CD4-positive, alpha-beta T cell (primary cell): ENCODE measurements around the gene TRHDE. TPM values are rescaled to one million over a fixed set of nuclear protein-coding genes. Genes with fewer than 3 reads are reported as not detected.

ENCODE experiments used
- ATAC-seq: fragments of 200-7000 bp; cut with Tn5 transposase; one replicate; pipeline ENCODE4 v1.10.0; 2022; ENCODE audit warnings: mild to moderate bottlenecking; ENCODE audit not compliant: poor library complexity
- CTCF ChIA-PET: fragments of 350-600 bp; sonication (Branson Sonifier 250); formaldehyde crosslinking; loops from one replicate; lab custom pipeline; 2021; ENCODE audit warnings: antibody characterized with exemption, inconsistent platforms; lab: Charles Lee
- POLR2A ChIA-PET: fragments of 350-600 bp; sonication (Branson Sonifier 250); formaldehyde crosslinking; loops from one replicate; lab custom pipeline; 2021; ENCODE audit warnings: antibody characterized with exemption, inconsistent platforms; lab: Charles Lee
- DNase-seq, 14 experiments: peaks; one replicate each; pipeline ENCODE4 v3.0.0-alpha.2; 2013 to 2020; ENCODE audit warnings: mixed read lengths in 2 of 14
- H3K27ac ChIP-seq, 2 donors: one replicate each; pipeline versions ENCODE4 v1.5.1 to v1.7.0; 2013; ENCODE audit warnings: low read length in 2 of 2, low read depth in 1 of 2, mild to moderate bottlenecking in 1 of 2
- H3K27me3 ChIP-seq, 2 experiments: 1 replicate in 1 of 2; 2 replicates in 1 of 2; pipeline versions ENCODE4 v1.6.1 to v1.7.0; 2013; ENCODE audit warnings: low read length in 2 of 2, control low read depth in 1 of 2, mild to moderate bottlenecking in 1 of 2, moderate library complexity in 1 of 2; ENCODE audit not compliant: insufficient read depth in 2 of 2, control insufficient read depth in 1 of 2
- H3K36me3 ChIP-seq: one replicate; pipeline ENCODE4 v1.6.1; 2013; ENCODE audit warnings: low read length, control low read depth; ENCODE audit not compliant: insufficient read depth
- H3K4me1 ChIP-seq: one replicate; pipeline ENCODE4 v1.6.1; 2013; ENCODE audit warnings: low read length, control low read depth; ENCODE audit not compliant: insufficient read depth
- H3K4me3 ChIP-seq: one replicate; pipeline ENCODE4 v1.5.1; 2013; ENCODE audit warnings: mild to moderate bottlenecking, low read length, moderate library complexity
- H3K9me3 ChIP-seq, 2 experiments: 1 replicate in 1 of 2; 2 replicates in 1 of 2; pipeline versions ENCODE4 v1.6.1 to v1.7.0; 2013; ENCODE audit warnings: low read length in 2 of 2, mild to moderate bottlenecking in 2 of 2, control low read depth in 1 of 2, moderate library complexity in 1 of 2; ENCODE audit not compliant: control insufficient read depth in 1 of 2, insufficient read depth in 1 of 2
- H3K27ac Mint-ChIP-seq: one replicate; pipeline ENCODE4 v1.8.0; 2020; ENCODE audit warnings: mixed read lengths
- H3K27me3 Mint-ChIP-seq: one replicate; pipeline ENCODE4 v1.8.0; 2021; ENCODE audit warnings: mixed read lengths
- H3K36me3 Mint-ChIP-seq: one replicate; pipeline ENCODE4 v1.8.0; 2021; ENCODE audit warnings: low read depth, mixed read lengths
- H3K4me1 Mint-ChIP-seq: one replicate; pipeline ENCODE4 v1.8.0; 2021; ENCODE audit warnings: low read depth, mixed read lengths
- H3K4me3 Mint-ChIP-seq: one replicate; pipeline ENCODE4 v1.8.0; 2020; ENCODE audit warnings: mild to moderate bottlenecking, mixed read lengths
- H3K9me3 Mint-ChIP-seq: one replicate; pipeline ENCODE4 v1.8.0; 2020; ENCODE audit warnings: mixed read lengths
- intact Hi-C, 2 experiments: fragments of 100-400 bp; cut with DNase I in 1 of 2; cut with micrococcal nuclease in 1 of 2; formaldehyde crosslinking; loops; one replicate each; pipeline versions ENCODE4 v1.15.1 to v1.9.0; 2023 to 2025; cut with DNase I, micrococcal nuclease
- total RNA-seq, 174 experiments: library from RNA in 2 of 174; stranded (reverse) in 2 of 174; gene quantifications; one replicate each; pipeline ENCODE4 v1.2.3 and lab custom pipeline; 2021 to 2026
- TF ChIP-seq, protein P1 (sequence below): fragments of 200-600 bp; IDR thresholded peaks from one replicate; pipeline ENCODE4 v1.8.0; 2022; ENCODE audit warnings: antibody characterized with exemption, mild to moderate bottlenecking

Gene TRHDE
- total RNA-seq, 2 experiments from 2014 or later: not detected

DNA sequence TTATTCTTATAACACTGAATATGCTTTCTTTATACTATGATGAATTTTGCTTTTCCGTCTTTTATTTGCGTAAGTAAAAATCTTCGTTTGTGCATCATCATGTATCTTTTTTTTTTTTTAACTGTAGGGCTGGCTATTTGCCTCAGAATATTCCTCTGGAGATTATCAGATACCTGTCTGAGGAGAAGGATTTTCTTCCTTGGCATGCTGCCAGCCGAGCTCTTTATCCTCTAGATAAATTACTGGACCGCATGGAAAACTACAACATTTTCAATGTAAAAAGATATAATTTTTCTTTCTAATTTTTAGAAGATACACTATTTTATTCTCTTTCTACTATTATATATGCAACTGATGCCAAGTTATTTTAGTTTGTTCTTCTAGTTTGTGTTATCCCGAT is 346.6 kb downstream of the TRHDE start:
- Histone ChIP-seq H3K4me3 (no peak overlapping the region), H3K27ac (no peak overlapping the region), H3K36me3 (no peaks in the 10 kb centered on the region), H3K4me1 (no peaks in the 10 kb centered on the region), H3K9me3 (no peaks in the 10 kb centered on the region), H3K27me3 (no peaks in the 10 kb centered on the region)
- Mint-ChIP-seq H3K27me3 (no peaks in the 10 kb centered on the region), H3K27ac (no peak overlapping the region), H3K36me3 (no peaks in the 10 kb centered on the region), H3K4me3 (no peak overlapping the region), H3K4me1 (no peaks in the 10 kb centered on the region), H3K9me3 (no peaks in the 10 kb centered on the region)
- intact Hi-C loops: no loop called here
- ChIA-PET POLR2A (no interaction called here), CTCF (no interaction called here)
- TF ChIP-seq, protein P1, sequence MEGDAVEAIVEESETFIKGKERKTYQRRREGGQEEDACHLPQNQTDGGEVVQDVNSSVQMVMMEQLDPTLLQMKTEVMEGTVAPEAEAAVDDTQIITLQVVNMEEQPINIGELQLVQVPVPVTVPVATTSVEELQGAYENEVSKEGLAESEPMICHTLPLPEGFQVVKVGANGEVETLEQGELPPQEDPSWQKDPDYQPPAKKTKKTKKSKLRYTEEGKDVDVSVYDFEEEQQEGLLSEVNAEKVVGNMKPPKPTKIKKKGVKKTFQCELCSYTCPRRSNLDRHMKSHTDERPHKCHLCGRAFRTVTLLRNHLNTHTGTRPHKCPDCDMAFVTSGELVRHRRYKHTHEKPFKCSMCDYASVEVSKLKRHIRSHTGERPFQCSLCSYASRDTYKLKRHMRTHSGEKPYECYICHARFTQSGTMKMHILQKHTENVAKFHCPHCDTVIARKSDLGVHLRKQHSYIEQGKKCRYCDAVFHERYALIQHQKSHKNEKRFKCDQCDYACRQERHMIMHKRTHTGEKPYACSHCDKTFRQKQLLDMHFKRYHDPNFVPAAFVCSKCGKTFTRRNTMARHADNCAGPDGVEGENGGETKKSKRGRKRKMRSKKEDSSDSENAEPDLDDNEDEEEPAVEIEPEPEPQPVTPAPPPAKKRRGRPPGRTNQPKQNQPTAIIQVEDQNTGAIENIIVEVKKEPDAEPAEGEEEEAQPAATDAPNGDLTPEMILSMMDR: no peak
- DNase-seq (no peak), ATAC-seq (no peak)

GRCh38 chr12:72622556-72622955 is 350.4 kb downstream of the TRHDE start:
- Histone ChIP-seq H3K36me3 (no peaks in the 10 kb centered on the region), H3K4me1 (no peaks in the 10 kb centered on the region), H3K4me3 (no peak overlapping the region), H3K27ac (no peak overlapping the region), H3K9me3 (no peaks in the 10 kb centered on the region), H3K27me3 (no peaks in the 10 kb centered on the region)
- POLR2A ChIA-PET: no interaction called here
- TF ChIP-seq, protein P1: no peak
- no peak for ATAC-seq
- H3K27ac Mint-ChIP-seq: no peak overlapping the region
- CTCF ChIA-PET: no interaction called here
- H3K36me3 Mint-ChIP-seq: no peaks in the 10 kb centered on the region
- H3K9me3 Mint-ChIP-seq: no peaks in the 10 kb centered on the region
- no peaks in the 10 kb centered on the region for H3K27me3 Mint-ChIP-seq
- no peaks in the 10 kb centered on the region for H3K4me1 Mint-ChIP-seq
- DNase-seq: no peak
- intact Hi-C loops: no loop called here
- no peak overlapping the region for H3K4me3 Mint-ChIP-seq

DNA sequence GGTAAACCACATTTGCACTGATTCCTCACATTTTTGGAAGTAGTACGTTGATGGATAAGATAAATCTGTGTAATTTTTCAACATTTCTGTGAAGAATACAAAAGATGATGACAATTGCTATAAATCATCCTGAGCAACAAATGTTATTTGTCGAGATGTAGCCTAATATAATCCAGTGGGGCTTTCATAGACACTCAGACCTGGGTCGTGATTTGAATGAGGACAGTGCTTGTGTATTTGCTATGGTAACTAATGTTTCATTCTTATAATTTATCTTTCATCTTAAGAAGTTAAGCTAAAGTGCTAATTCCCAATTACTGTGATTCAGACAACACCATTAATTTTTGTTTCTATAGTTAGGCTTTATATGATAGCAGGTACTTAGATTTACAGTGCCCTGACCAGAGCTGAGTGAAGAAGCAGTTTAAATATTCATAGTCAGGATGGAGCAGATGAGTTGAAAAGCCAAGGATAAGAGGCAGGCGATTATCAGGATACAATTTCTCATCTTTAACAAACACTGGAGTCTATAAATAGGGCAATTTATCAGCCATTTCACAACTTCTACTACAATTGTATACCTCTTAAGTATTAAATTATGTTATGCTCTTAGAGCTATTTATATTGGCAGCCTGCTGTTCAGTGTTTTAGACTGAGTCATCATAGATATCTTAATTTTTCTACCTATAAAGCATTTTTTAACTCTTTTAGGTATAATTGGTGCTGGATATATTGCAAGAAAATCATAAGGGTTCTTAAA is 359.9 kb downstream of the TRHDE start:
- Histone ChIP-seq H3K27ac (no peak overlapping the region), H3K4me1 (no peaks in the 10 kb centered on the region), H3K4me3 (no peak overlapping the region), H3K27me3 (no peaks in the 10 kb centered on the region), H3K36me3 (no peaks in the 10 kb centered on the region), H3K9me3 (no peaks in the 10 kb centered on the region)
- H3K36me3 Mint-ChIP-seq: no peaks in the 10 kb centered on the region
- intact Hi-C loops: no loop called here
- ChIA-PET CTCF (no interaction called here), POLR2A (no interaction called here)
- TF ChIP-seq, protein P1: no peak
- no peak for DNase-seq
- H3K27ac Mint-ChIP-seq: no peak overlapping the region
- H3K9me3 Mint-ChIP-seq: peaks cover 4% of the 10 kb centered on the region
- H3K27me3 Mint-ChIP-seq: no peaks in the 10 kb centered on the region
- H3K4me1 Mint-ChIP-seq: no peaks in the 10 kb centered on the region
- H3K4me3 Mint-ChIP-seq: no peak overlapping the region
- no peak for ATAC-seq
